Fibroblast of peridontal ligament (primary cell): Measurements from ENCODE around the gene CCM2L.

Experiments
- DNase-seq: peaks from one replicate; pipeline ENCODE4 v3.0.0-alpha.2; 2010; ENCODE audit errors: extremely low read depth

Gene CCM2L

DNA sequence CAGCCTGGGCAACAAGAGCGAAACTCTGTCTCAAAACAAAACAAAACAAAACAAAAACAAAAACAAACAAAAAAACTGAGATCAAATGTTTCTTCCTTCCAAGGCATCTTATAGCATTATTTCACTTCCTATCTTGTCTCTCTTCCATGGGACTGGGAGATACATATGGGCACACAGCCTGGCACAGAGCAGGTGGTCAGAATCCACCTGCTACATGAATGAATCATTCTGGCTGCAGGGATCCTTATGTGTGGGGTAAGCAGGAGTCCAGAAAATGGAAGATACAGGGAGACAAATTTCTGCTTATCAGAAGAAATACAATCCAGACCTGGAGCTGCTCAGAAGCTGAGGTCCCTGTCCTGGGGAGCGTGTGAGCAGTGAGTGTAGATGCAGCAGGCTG lies 18.2 kb upstream of the CCM2L start:
- no peak for DNase-seq

DNA sequence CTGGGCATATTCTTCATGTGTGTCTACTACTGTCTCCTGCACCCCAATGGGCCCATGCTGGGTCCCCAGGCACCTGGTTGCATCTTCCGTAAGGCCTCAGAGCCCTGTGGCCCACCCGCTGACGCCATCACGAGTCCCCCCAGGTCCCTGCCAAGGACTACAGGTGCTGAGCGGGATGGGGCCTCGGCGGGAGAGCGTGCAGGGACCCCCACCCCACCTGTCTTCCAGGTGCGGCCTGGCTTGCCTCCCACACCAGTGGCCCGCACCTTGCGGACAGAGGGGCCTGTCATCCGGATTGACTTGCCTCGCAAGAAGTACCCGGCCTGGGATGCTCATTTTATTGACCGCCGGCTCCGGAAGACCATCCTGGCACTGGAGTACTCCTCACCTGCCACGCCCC lies 13.2 kb upstream of the CCM2L start:
- no peak for DNase-seq

DNA sequence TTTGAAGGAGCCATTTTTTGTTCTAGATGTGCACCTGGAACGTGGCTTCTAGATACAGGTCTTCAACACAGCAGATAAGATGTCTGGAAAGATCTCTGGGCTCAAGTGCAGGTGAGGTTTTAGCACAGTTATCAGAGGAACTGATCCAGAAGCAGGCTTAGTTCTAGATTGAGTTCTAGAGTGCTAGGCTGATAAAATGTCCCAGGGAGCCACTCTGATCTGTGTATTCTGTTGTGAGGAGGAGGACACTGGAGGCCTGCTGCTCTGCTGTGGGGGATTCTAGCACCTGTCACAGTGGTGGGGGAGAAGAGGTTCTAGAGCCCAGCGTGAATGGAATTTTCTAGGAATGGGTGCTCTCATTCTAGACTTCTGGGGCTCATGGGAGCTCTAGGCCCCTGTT lies 12.0 kb upstream of the CCM2L start:
- no peak for DNase-seq

DNA sequence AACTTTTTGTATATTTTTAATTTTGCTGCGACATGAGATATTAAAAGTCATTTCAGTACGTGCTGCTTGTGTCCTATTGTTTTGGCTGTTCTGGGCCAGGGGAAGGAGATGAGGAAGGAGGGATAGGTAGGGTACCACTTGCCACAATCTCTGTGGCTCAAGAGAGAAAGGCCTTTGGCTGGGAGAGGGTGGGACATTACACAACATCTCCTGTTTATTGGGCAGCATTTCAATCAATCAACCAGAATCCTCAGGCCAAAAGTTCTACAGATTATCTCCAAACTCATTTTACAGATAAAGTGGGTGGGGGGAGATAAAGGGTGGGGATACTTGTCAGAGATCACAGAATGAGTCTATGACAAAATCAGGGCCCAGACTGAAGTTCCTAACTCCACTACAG lies 6.9 kb upstream of the CCM2L start:
- DNase-seq, result no peak

DNA sequence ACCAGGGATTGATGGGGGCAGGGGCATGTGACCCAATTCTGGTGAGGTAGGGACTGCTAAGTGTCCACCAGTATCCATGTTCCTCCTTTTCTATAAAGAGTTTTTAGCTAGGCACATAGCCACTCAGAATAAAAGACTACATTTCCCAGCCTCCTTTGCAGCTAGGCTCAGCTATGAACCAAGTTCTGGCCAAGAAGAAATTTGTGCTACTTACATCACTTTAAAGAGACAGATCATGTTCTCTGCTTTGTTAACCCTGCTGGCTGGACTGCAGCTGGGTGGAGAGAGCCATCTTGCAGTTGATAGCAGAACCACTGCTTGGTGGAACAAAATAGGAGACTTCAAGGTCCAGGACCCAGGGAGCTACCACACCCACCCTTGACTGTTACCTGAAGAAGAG lies 5.3 kb upstream of the CCM2L start:
- DNase-seq, result peak; percentile 42

DNA sequence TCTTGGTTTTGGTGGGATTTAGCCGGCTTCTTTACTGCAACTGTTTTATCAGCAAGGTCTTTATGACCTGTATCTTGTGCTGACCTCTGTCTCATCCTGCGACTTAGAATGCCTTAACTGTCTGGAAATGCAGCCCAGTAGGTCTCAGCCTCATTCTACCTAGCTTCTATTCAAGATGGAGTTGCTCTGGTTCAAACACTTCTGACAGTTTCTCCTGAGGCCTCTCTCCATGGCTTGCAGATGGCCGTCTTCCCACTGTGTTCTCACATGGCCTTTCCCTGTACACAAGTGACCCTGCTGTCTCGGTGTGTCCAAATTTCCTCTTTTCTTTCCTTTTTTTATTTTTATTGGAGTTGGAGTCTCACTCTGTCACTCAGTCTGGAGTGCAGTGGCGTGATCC lies 4.2 kb upstream of the CCM2L start:
- DNase-seq, result no peak

DNA sequence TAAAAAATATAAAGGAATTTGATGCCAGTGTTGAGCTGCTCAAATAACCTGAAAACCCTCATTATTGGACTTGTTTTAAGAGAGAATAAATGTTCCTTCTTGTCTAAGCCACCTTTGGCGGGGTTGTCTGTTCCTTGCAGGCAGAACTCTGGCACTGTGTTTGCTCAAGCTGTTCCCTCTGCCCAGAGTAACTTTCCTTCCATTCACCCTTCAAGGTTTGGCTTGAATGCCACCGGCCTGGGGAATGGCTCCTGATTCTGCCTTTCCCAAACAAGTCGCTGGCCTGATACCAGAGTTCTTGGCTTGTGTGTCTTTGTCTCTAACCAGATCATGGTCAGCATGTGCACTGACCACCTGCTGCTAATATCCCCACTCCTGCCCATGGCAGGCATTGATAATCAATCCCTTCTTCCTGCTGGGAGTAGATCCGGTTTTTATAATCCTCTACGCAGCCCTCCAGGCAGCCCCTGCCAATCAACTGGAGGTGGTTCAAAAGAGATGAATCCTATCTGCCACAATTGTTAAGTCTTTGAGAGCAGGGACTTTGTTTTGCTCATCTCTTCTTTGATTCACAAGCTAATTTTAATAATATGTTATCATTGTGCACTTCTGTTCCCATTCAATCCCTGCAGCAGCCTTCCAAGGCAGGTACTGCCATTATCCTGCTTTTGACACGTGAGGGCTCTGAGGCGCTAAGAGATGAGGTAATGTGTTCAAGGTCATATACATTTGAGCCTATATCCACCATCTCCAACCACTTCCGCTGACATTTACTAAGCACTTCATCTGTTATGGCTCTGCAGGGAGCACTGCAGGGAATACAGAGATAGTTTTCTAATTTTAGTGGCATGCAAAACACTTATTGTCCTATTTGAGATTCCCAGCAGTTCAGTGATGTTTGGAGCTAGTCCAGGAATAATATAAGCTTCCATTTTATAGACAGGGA lies 3.1 kb upstream of the CCM2L start:
- no peak for DNase-seq

DNA sequence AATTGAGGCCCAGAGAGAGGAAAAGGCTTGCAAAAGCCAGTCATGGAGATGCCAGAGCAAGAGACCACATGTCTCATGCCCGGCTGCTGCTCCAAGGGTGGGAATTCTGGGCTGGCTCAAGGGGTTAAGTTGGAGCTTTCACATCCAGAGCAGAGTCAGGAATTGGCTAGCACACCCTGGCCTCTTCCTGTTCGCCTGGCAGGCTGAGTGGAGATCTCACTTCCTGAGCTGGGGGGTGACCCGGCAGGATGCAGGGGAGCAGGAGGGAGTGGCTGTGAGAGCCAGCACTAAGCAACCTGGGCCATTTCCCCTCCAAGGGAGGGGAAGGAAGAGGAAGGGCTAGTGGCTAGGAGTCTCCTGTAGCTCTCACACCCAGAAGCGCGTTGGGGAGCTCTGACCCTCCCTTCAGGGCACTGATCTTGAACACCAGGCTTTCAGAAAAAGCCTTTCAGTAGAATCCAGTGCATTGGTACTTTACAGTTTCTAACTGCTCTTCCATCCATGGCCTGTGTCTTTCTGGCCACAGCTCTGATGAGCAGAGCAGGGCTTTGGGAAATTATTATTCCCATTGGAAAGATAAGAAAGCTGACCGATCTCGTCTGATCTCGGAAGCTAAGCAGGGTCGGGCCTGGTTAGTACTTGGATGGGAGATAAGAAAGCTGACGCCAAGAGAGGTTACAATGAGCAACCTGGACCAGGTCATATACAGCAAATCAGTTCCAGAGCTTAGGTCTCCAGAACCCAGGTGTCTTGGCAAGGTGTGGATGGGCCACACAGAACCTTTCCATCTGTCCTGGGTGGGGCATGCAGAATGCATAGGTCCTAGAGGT lies 2.2 kb upstream of the CCM2L start:
- DNase-seq, result no peak

DNA sequence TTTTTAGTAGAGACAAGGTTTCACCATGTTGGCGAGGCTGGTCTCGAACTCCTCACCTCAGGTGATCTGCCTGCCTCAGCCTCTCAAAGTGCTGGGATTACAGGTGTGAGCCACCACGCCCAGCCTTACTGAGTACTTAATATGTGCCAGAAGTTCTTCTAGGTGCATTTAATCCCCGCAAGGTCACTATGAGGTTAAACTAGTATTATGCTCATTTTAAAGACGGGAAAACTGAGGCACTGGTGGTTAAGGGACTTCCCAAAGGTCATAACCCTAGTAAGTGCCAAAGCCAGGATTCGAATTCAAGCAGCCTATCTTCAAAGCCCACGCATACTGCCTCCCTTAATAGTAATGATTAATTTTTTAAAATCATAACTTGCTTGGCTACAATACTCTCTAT lies 674 bp upstream of the CCM2L start:
- no peak for DNase-seq

DNA sequence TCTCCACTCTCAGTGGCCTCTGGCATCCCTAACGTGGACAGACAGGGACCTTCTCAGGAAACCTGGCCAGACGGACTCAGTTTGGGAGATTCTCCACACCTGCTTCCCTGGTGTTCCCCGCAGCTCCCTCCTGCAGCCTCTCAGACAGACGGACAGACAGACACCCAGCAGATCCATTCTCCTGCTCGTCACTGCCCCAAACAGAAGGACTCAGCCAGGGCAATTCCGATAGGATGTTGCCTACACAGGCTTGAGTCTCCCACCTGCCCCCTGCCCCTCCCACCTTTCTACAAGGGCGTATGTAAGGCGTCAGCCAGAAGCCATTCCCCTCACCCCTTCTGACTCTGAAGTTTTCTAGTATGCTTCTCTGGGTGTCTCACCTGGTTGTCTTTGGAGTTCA lies 428 bp downstream of the CCM2L start:
- no peak for DNase-seq

DNA sequence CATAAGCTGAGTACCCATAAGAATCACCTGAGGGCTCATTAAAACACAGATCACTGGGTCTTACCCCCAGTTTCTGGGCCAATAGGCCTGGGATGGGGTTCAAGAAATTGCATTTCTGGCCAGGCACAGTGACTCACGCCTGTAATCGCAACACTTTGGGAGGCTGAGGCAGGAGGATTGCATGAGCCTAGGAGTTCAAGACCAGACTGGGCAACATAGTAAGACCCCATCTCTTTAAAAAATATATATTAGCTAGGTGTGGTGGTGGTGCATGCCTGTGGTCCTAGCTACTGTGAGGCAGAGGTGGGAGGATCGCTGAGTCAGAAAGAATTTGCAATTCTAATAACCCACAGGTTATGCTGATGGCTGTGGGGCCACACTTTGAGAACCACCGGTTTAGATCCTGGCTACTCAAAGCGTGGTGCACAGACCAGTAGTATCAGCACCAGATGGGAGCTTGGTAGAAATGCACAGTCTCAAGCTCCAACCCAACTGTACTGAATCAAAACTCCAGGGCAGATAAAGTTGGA lies 2.0 kb downstream of the CCM2L start:
- DNase-seq, result no peak

DNA sequence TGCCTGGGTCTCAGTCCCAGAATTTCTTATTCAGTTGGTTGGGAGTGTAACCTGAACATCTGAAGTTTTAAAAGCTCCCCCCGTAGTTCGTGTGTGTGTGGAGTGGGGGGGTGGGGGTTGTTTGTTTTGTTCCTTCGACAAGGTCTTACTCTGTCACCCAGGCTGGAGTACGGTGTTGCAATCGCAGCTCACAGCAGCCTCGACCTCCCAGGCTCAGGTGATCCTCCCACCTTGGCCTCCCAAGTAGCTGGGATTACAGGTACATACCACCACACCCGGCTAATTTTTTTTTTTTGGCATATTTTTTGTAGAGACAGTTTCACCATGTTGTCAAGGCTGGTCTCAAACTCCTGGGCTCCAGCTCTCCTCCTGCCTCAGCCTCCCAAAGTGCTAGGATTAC lies 3.1 kb downstream of the CCM2L start:
- DNase-seq, result no peak

DNA sequence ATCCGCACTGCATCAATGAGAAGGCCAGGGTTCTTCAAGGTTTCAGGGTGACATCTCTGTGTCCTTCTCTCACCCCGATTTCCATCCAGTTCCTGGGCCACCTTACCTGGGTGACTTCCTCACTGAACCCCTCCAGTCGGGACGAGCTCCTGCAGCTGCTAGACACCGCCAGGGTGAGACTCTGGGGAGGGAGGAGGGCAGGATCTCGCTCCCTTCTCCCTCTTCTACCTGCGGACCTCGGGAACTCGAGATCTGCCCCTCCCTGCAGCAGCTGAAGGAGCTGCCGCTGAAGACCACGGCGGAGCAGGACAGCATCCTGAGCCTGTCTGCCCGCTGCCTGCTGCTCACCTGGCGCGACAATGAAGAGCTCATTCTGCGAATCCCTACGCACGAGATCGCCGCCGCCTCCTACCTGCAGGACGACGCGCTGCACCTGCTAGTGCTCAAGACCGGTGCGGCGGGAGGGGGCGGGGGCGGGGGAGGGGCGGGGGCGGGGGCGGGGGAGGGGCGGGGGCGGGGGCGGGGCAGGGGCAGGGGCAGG lies 7.5 kb downstream of the CCM2L start:
- DNase-seq, result no peak

DNA sequence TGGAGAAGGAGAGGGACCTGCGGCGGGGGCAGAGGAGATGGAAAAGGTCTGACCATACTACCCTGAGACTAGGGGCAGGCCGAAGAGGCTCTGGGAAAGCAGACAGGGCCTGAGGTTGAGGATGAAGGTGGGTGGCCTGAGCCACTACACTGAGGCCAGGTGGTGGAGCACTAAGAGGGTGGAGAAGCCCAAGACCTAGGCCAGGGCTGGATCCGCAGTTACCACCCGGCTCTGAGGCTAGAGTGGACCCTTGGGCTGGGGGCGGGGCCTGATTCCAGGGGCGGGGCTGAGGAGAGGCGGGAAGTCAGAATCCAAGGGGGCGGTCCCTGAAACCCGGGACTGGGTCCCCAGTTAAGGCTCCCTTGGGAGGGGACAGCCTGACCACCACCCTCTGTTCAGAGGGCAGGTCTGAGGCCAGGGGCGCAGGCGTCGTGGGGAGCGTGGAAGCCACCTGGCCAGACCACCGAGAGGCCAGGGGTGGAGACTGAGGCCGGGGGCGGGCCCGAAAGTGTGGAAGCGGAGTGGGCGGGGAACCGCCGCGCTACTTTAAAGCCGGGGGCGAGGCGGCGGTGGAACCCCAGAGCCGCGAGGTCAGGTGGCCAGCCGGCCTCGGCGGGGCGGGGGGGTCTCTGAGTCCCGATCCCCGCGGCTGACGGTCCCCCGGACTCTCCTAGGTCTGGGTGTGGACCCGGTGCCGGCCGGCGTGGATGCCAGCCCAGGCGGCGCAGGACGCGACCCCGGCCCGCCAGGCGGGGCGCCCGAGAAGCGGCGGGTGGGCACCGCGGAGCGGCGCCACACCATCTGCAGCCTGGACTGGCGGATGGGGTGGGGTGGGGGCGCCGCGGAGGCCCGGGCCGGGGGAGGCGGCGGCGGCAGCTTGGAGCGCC lies 8.3 kb downstream of the CCM2L start:
- DNase-seq, result no peak

DNA sequence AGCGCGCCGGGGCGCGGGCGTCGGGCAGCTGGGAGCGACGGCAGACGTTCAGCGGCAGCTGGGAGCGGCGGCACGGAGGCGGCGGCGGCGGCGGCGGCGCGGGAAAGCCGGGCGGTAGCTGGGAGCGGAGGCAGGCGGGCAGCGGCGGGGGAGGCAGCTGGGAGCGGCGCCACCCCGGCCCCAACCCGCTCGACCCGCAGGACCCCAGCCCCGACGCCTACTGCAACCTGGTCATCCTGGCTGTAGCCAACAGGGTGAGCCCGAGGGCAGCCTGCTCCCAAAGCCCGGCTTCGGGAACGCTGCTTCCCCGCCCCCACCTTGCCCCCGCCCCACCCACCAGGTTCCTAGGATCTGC lies 8.9 kb downstream of the CCM2L start:
- DNase-seq, result no peak

DNA sequence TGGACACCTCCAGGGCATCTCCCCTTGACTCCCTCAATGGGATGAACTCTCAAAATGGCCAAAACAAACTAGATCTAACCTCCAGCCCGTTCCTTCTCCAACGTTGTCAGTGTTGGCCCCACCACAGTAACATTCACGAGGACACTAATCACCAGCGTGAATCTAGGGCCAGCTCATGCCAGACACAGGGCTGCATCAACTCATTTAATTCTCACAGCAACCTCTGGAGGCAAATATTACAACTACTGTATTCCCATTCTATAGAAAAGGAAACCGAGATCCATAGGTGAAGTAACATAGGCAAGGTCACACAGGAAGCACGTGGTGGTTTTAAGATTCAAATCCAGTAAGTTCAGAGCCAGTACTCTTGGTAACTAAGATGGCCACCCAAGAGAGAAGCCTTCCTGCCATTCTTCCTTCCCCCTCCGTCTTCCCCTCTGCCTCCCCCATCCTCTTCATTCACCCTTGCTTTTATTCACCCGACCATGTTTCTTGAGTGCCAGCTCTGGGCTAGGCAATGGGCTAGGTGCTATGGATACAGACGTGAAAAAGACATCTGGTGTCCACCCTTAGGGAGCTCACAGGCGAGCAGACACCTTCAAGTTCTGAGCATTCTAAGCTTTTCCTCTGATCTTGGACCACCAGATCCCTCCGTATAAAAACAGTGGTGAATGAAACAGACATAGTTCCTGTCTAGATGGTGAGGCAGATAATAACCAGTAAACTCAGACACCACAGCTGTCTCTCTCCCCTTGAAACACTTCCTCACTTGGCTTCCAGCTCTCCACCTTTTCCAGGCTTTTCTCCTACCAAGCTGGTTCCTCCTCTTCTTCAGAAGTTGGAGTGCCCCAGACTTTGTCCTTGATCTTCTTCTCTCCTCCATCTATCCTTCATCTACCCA lies 9.6 kb downstream of the CCM2L start:
- DNase-seq, result no peak

DNA sequence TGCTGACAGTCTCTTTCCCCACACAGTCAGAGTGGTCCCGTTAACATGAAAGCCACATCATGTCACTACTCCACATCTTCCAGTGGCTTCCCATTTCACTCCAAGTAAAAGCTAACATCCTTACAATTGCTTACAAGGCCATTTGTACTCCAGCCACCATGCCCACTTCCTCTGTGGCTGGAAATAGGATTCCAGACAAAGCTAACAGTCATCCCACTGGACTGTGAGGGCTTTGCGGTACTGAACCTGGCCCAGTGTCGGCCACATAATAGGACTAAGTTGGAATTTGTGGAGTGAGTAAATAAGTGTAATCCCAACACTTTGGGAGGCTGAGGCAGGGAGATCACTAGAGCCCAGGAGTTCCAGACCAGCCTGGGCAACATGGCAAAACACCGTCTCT lies 10.9 kb downstream of the CCM2L start:
- DNase-seq, result no peak

DNA sequence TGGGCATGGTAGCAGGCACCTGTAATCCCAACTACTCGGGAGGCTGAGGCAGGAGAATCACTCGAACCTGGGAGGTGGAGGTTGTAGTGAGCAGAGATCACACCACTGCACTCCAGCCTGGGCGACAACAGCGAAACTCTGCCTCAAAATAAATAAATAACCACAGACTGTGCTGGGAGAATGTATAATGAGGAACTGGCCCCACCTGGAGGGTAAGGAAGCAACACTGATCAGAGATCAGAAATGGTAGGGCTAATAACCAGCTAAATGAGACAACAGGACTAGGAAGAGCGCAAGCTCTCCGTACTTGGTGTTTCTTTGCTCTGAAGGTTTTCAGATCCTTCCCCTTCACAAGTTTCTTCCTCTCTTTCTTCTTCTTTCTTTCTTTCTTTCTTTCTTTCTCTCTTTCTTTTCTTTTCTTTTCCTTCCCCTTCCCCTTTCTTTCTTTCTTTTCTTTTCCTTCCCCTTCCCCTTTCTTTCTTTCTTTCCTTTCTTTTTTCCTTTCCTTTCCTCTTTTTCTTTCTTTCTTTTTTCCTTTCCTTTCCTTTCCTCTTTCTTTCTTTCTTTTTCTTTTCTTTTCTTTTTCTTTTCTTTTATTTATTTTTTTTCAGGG lies 14.6 kb downstream of the CCM2L start:
- no peak for DNase-seq

DNA sequence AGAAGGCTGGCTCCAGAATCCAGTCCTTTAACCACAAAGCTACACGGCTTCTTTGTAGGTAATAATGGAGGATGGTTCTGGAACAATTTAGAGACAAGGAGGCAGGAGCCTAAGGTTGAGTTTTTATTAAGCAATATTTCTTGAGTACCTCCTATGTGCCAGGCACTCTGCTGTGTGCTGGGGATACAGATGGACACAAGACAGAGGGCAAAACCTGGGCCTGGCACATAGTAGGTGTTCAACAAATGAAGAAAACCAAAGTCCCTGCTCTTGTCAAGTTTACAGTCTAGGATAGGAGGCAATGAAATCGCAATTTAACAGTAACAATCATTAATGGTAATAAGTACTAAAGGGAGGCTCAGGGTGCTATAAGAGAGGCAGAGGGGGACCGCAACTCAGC lies 17.4 kb downstream of the CCM2L start:
- no peak for DNase-seq
